PFSK-1 (cell line): ENCODE data around the gene TEX44.

Experiments
- POLR2AphosphoS5 ChIP-seq: IDR thresholded peaks from 2 replicates; pipeline ENCODE4 v1.6.1; 2012; ENCODE audit warnings: low read depth, mild to moderate bottlenecking, control low read depth, low read length, moderate library complexity
- REST ChIP-seq, 2 experiments: IDR thresholded peaks; 2 replicates each; pipeline versions ENCODE4 v1.6.1 to v1.8.0; 2011 to 2012; ENCODE audit warnings: low read depth in 2 of 2, low read length in 2 of 2, control low read depth in 1 of 2, inconsistent platforms in 1 of 2, mild to moderate bottlenecking in 1 of 2, moderate library complexity in 1 of 2; ENCODE audit not compliant: insufficient read depth in 1 of 2
- SIN3A ChIP-seq: IDR thresholded peaks from 2 replicates; pipeline ENCODE4 v1.6.1; 2012; ENCODE audit warnings: mild to moderate bottlenecking, low read length, moderate library complexity, borderline replicate concordance; ENCODE audit not compliant: insufficient read depth
- TAF1 ChIP-seq: IDR thresholded peaks from 2 replicates; pipeline ENCODE4 v1.6.1; 2012; ENCODE audit warnings: low read length, control low read depth, borderline replicate concordance; ENCODE audit not compliant: insufficient read depth

GRCh38 chr2:231601356-231602229 lies 8.9 kb downstream of the TEX44 start:
- no peak for TF ChIP-seq REST (IDR thresholded peaks at IDR 0.05; ENCODE audit: insufficient read depth in 1 of 2, low read depth in 2 of 2, low read length in 2 of 2)
- TF ChIP-seq POLR2AphosphoS5, result no peak
- TF ChIP-seq SIN3A, result no peak
- TF ChIP-seq TAF1, result no peak
